Measurements from ENCODE around the gene C10orf95.
A peak's percentile ranks its signal among the peaks of the same experiment; 100 is the strongest.

Gene C10orf95

GRCh38 chr10:102437515-102437914 is 13.8 kb downstream of the C10orf95 start:
- Histone ChIP-seq H3K27me3 (ENCODE audit: control insufficient read depth, insufficient read depth, low read length) (no peaks in the 10 kb centered on the region), H3K4me3 (ENCODE audit: low read length) (no peak overlapping the region), H3K27ac (ENCODE audit: low read depth, low read length) (no peak overlapping the region), H3K36me3 (ENCODE audit: control insufficient read depth, insufficient read depth, low read length) (no peaks in the 10 kb centered on the region), H3K4me1 (ENCODE audit: control insufficient read depth, insufficient read depth, low read length) (no peaks in the 10 kb centered on the region), H3K9ac (ENCODE audit: low read length) (no peak overlapping the region)

DNA sequence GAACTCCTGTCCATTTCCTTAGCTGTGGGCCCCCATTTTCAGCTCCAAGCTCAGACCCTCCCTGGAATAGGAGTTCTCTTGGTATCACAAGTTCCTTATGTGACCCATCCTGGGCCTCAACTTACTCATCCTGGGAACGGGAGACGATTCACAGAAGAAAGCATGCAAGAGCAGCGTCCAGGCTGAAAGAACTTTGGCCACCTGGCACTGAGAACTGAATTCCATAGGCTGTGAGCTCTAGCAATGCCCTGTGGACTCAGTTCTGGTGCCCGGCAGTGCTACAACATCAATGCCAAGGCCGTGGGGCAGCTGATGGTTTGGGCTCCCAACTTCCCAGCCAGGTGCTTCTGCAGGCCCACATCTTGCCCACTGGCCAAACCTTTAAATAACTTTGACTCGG is 15.0 kb downstream of the C10orf95 start:
- peak overlapping the region; percentile 18 for H3K4me3 ChIP-seq (ENCODE audit: low read length)
- no peaks in the 10 kb centered on the region for H3K36me3 ChIP-seq (ENCODE audit: control insufficient read depth, insufficient read depth, low read length)
- H3K4me1 ChIP-seq (ENCODE audit: control insufficient read depth, insufficient read depth, low read length) = peaks cover 7% of the 10 kb centered on the region
- H3K27ac ChIP-seq (ENCODE audit: low read depth, low read length) = no peak overlapping the region
- no peaks in the 10 kb centered on the region for H3K27me3 ChIP-seq (ENCODE audit: control insufficient read depth, insufficient read depth, low read length)
- no peak overlapping the region for H3K9ac ChIP-seq (ENCODE audit: low read length)

- no peak overlapping the region for H3K9ac ChIP-seq (ENCODE audit: low read length)
- no peaks in the 10 kb centered on the region for H3K27me3 ChIP-seq (ENCODE audit: control insufficient read depth, insufficient read depth, low read length)
- H3K4me3 ChIP-seq (ENCODE audit: low read length) = peak overlapping the region; percentile 36
- H3K4me1 ChIP-seq (ENCODE audit: control insufficient read depth, insufficient read depth, low read length) = peaks cover 7% of the 10 kb centered on the region
- H3K36me3 ChIP-seq (ENCODE audit: control insufficient read depth, insufficient read depth, low read length) = no peaks in the 10 kb centered on the region
- no peak overlapping the region for H3K27ac ChIP-seq (ENCODE audit: low read depth, low read length)
Observed at GRCh38 chr10:102435529-102436233, 15.7 kb downstream of the C10orf95 start.

GRCh38 chr10:102435133-102435497 is 16.2 kb downstream of the C10orf95 start:
- Histone ChIP-seq H3K36me3 (ENCODE audit: control insufficient read depth, insufficient read depth, low read length) (no peaks in the 10 kb centered on the region), H3K9ac (ENCODE audit: low read length) (no peak overlapping the region), H3K4me1 (ENCODE audit: control insufficient read depth, insufficient read depth, low read length) (peaks cover 7% of the 10 kb centered on the region), H3K4me3 (ENCODE audit: low read length) (peak overlapping the region; percentile 29), H3K27me3 (ENCODE audit: control insufficient read depth, insufficient read depth, low read length) (no peaks in the 10 kb centered on the region), H3K27ac (ENCODE audit: low read depth, low read length) (no peak overlapping the region)

DNA sequence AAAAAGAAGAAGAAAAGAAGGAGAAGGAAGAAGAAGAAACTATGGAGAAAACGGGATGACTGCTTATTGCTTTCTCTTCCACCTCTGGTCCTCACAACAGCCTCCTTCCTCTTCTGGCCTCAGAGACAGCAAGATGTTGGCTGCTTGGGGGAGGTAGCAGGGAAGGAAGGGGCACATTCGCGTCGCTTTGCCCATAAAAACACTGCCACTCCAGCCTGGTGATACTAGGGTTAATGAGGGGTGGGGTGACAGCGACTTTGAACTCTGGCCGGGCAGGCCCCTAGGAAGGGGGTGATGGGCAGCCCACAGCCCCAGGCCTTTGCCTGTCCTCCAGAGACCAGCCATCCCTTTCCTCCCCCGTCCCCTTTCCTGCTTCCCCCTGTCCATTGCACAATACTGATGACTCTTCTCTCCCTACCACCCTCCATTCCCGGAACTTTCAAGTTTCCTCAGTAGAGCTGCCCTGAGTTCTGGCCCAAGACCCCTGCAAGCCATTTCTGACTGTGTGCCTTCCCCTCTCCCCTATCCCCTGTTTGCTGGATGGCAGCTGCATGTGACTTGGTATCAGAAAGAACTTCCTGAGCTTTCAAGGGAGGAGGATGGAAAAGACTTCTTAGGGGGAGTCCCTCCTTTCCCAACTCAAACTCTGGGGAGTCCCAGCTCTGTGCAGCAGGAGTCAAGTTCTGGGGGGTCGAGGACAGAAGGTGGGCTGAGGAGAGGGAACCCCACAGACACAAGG is 16.8 kb downstream of the C10orf95 start:
- peaks cover 7% of the 10 kb centered on the region for H3K4me1 ChIP-seq (ENCODE audit: control insufficient read depth, insufficient read depth, low read length)
- no peak overlapping the region for H3K27ac ChIP-seq (ENCODE audit: low read depth, low read length)
- no peak overlapping the region for H3K9ac ChIP-seq (ENCODE audit: low read length)

DNA sequence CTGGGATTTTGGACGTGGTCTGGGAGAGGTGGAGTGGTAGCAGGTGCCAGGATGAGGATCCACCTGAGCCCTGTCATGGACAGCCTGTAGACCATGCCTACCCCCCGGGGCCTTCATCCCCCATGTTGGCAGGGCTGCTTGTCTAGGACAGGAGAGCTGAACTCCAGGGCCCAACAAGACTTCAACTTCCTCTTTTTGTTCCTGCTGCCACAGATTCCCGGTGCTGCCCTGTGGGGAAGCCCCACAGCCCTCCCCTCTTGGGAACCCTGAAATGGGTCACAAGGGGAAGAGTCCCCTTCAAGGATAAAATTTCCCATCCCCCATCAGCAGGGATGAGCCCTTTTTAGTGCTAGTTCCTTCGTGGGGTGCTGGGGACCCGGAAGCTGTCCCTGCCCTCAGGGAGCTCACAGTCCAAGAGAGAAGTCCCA is 17.7 kb downstream of the C10orf95 start:
- Histone ChIP-seq H3K4me1 (ENCODE audit: control insufficient read depth, insufficient read depth, low read length) (peaks cover 7% of the 10 kb centered on the region), H3K27ac (ENCODE audit: low read depth, low read length) (no peak overlapping the region), H3K27me3 (ENCODE audit: control insufficient read depth, insufficient read depth, low read length) (no peaks in the 10 kb centered on the region), H3K9ac (ENCODE audit: low read length) (no peak overlapping the region), H3K4me3 (ENCODE audit: low read length) (peak overlapping the region; percentile 2), H3K36me3 (ENCODE audit: control insufficient read depth, insufficient read depth, low read length) (no peaks in the 10 kb centered on the region)

More for the DNA sequence above, 16.8 kb downstream of the C10orf95 start:
- H3K36me3 ChIP-seq (ENCODE audit: control insufficient read depth, insufficient read depth, low read length) = no peaks in the 10 kb centered on the region
- H3K4me3 ChIP-seq (ENCODE audit: low read length) = no peak overlapping the region
- H3K27me3 ChIP-seq (ENCODE audit: control insufficient read depth, insufficient read depth, low read length) = no peaks in the 10 kb centered on the region

DNA sequence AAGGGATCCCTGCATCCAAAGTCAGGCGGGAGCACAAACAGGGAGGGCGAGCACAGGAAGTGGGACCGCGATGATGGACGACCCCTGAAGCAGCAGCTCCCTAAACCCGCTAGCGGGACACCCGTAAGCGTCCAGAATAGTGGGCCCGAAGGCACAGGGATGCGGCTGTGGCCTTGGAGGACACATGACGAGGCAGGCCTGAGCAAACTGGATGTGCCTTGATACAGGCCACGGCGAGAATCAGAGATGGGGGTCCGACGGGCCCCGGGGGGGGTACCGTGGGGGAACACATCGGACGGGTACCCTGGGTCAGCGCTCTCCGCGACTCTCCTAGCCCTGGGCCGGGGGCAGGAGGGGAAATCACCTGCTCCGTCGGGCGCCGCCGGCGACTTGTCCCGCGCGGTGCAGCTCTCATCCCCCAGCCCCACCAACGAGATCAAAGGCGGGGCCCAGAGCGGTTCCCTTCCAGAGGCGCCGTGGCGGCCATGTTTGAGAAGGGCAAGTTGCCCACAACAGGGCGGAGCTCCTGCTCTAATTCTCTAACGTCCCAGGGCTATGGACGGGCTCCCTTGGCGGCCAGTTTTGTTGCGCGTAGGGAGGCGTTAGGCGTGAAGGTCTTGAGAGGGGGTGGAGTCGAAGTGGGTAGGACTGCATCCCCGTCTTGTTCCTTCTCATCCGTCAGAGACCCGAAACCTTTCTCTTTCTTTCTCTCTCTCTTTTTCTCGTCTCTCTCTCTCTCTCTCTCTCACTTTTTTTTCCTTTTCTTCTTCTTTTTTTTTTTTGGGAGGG is 19.0 kb downstream of the C10orf95 start, which contains the start of gene CUEDC2:
TSS of gene CUEDC2 (minus strand) at position 413 of the 789 bp plus-strand sequence. CDS start 7,386 bp downstream, outside the sequence.
- Histone ChIP-seq H3K9ac (ENCODE audit: low read length) (peak within 1 kb of the TSS; percentile 96), H3K27ac (ENCODE audit: low read depth, low read length) (peak within 1 kb of the TSS; percentile 81), H3K36me3 (ENCODE audit: control insufficient read depth, insufficient read depth, low read length) (no peaks in the 10 kb centered on the region), H3K27me3 (ENCODE audit: control insufficient read depth, insufficient read depth, low read length) (no peaks in the 10 kb centered on the region), H3K4me1 (ENCODE audit: control insufficient read depth, insufficient read depth, low read length) (peaks cover 7% of the 10 kb centered on the region), H3K4me3 (ENCODE audit: low read length) (peak within 1 kb of the TSS; percentile 98)

DNA sequence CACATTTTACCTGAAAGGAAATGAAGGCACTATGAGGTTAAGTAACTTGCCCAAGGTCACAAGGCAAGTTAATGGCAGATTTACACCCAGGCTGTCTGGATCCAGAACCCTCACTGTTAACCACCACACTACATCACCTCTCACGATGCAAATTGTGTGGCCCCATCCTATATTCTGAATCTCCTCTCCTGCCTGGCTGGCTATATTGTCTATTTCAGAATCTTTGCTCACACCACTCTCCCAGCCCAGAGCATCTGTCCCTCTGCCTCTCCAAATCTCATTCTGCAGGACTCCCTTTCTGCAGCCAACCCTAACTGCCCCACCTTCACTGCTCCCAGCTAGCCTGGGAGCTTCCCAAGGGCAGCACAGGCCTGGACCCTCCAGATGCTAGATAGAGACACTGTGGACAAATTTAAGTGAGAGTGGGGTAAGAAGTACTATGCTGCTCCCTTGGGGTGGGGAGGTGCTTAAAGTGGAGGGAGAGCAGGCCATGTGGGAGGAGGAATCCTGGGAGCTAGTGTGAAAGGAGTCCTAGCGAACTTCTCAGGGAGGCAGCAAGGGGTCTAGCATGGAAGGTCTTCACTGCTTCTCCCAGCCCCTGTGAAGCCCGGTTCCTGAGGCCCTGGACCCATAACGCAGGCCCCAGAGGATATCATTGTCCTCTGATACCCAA is 19.8 kb downstream of the C10orf95 start:
- peaks cover 7% of the 10 kb centered on the region for H3K4me1 ChIP-seq (ENCODE audit: control insufficient read depth, insufficient read depth, low read length)
- peak overlapping the region; percentile 81 for H3K27ac ChIP-seq (ENCODE audit: low read depth, low read length)
- peak overlapping the region; percentile 98 for H3K4me3 ChIP-seq (ENCODE audit: low read length)
- H3K27me3 ChIP-seq (ENCODE audit: control insufficient read depth, insufficient read depth, low read length) = no peaks in the 10 kb centered on the region
- H3K36me3 ChIP-seq (ENCODE audit: control insufficient read depth, insufficient read depth, low read length) = no peaks in the 10 kb centered on the region
- peak overlapping the region; percentile 96 for H3K9ac ChIP-seq (ENCODE audit: low read length)

DNA sequence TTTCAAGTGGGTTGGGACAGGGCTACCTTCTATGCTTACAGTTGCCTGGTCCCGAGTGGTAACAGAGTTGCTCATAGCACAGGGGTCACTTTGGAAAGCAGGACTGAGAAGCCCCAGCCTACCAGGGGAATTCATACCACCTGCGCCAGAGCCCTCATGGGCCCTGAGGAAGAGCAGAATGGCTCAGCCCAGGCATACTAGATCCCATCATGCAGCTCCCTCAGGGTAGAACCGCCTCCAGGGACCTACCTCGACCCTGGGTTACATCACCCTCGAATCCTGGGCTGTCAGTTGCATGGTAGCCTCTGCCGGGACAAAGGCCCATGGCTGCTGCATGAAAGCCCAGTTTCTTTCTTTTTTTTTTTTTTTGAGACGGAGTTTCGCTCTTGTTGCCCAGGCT is 21.9 kb downstream of the C10orf95 start:
- Histone ChIP-seq H3K27me3 (ENCODE audit: control insufficient read depth, insufficient read depth, low read length) (no peaks in the 10 kb centered on the region), H3K4me3 (ENCODE audit: low read length) (no peak overlapping the region), H3K36me3 (ENCODE audit: control insufficient read depth, insufficient read depth, low read length) (no peaks in the 10 kb centered on the region), H3K9ac (ENCODE audit: low read length) (no peak overlapping the region), H3K27ac (ENCODE audit: low read depth, low read length) (no peak overlapping the region), H3K4me1 (ENCODE audit: control insufficient read depth, insufficient read depth, low read length) (peaks cover 7% of the 10 kb centered on the region)

- H3K36me3 ChIP-seq (ENCODE audit: control insufficient read depth, insufficient read depth, low read length) = peaks cover 6% of the 10 kb centered on the region
- no peaks in the 10 kb centered on the region for H3K27me3 ChIP-seq (ENCODE audit: control insufficient read depth, insufficient read depth, low read length)
- no peak overlapping the region for H3K4me3 ChIP-seq (ENCODE audit: low read length)
- peaks cover 17% of the 10 kb centered on the region for H3K4me1 ChIP-seq (ENCODE audit: control insufficient read depth, insufficient read depth, low read length)
- no peak overlapping the region for H3K27ac ChIP-seq (ENCODE audit: low read depth, low read length)
- no peak overlapping the region for H3K9ac ChIP-seq (ENCODE audit: low read length)
Observed at GRCh38 chr10:102426803-102427287, 24.5 kb downstream of the C10orf95 start.

DNA sequence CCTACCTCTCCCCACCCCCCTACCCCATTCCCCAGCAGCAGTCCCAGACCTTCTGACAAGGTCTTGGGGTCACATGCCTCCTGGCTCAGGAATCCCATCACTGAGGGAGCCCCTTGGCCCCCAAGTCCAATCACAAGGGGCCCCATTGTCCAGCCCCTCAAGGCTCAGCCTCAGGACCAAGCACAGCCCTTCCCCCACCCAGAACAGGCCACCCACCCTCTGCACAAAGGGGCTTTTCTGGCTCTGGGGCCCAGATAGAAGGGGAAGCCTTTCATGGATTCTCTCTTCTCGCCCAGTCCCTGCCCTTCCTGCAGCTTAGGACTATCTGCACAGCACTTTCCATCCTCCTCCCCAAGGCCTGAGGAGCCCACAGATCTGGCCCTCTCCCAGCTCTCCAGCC is 25.9 kb downstream of the C10orf95 start:
- Histone ChIP-seq H3K36me3 (ENCODE audit: control insufficient read depth, insufficient read depth, low read length) (peaks cover 6% of the 10 kb centered on the region), H3K27ac (ENCODE audit: low read depth, low read length) (no peak overlapping the region), H3K4me3 (ENCODE audit: low read length) (no peak overlapping the region), H3K9ac (ENCODE audit: low read length) (no peak overlapping the region), H3K27me3 (ENCODE audit: control insufficient read depth, insufficient read depth, low read length) (no peaks in the 10 kb centered on the region), H3K4me1 (ENCODE audit: control insufficient read depth, insufficient read depth, low read length) (peaks cover 11% of the 10 kb centered on the region)

GRCh38 chr10:102424916-102425315 is 26.4 kb downstream of the C10orf95 start:
- H3K4me3 ChIP-seq (ENCODE audit: low read length) = no peak overlapping the region
- H3K27ac ChIP-seq (ENCODE audit: low read depth, low read length) = no peak overlapping the region
- no peak overlapping the region for H3K9ac ChIP-seq (ENCODE audit: low read length)
- H3K27me3 ChIP-seq (ENCODE audit: control insufficient read depth, insufficient read depth, low read length) = no peaks in the 10 kb centered on the region
- H3K36me3 ChIP-seq (ENCODE audit: control insufficient read depth, insufficient read depth, low read length) = peaks cover 6% of the 10 kb centered on the region
- H3K4me1 ChIP-seq (ENCODE audit: control insufficient read depth, insufficient read depth, low read length) = peaks cover 15% of the 10 kb centered on the region
